GM12865 (cell line): Measurements from ENCODE around the gene RBM17.
A peak's percentile ranks its signal among the peaks of the same experiment; 100 is the strongest.
"Not testable (repeated sequence)": the region's sequence is repeated elsewhere in the genome, so short reads cannot be mapped to it uniquely, and the experiment has no call there.

Experiments
- DNase-seq: peaks from one replicate; pipeline ENCODE4 v3.0.0; 2010; ENCODE audit warnings: low read depth
- H3K4me3 ChIP-seq: 2 replicates; pipeline ENCODE4 v1.5.1; 2011; ENCODE audit warnings: mild to moderate bottlenecking, low read depth, low read length, control low read depth
- TF ChIP-seq, protein P1 (sequence below): IDR thresholded peaks from 2 replicates; pipeline ENCODE4 v1.5.1; 2011; ENCODE audit warnings: low read length, control low read depth, low read depth, inconsistent platforms; ENCODE audit not compliant: insufficient read depth; ENCODE audit errors: missing control alignments

RBM17 gene

DNA sequence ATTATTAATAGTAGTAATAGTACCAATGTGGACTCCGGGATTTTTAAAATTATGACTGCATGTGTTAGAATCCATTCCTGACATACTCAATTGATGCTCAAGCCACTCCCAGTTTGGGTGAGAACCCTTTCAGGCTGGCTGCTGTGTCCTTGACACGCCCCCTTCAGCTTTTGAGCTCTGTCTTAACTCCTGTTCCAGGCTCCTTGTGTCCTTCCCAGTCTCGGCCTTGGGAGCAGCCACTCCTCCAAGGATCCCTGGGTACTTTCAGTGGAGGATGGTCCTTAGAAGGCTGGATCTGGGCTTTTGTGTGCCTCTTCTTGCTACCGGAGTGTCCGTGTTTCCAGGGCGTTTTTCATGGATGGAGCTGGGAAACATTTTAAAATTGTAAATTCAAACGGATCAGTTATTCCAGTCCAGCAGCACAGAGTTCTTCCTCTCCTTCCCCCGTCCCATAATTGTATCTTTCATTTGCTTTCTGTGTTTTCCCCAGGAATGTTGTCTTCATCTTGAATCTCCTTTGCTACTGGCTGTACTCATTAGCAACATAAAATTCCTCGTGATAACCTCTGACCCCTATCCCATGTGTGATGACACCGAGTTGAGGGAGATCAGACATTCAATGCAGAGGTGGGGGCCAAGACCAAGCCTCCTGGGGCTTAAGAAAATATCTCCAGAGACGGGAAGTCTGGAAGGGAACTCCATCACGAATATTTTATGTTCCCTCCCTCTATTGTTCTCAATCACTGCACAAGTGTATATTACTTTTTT, 73.9 kb downstream of the RBM17 start:
- DNase-seq, result no peak
- TF ChIP-seq, protein P1, sequence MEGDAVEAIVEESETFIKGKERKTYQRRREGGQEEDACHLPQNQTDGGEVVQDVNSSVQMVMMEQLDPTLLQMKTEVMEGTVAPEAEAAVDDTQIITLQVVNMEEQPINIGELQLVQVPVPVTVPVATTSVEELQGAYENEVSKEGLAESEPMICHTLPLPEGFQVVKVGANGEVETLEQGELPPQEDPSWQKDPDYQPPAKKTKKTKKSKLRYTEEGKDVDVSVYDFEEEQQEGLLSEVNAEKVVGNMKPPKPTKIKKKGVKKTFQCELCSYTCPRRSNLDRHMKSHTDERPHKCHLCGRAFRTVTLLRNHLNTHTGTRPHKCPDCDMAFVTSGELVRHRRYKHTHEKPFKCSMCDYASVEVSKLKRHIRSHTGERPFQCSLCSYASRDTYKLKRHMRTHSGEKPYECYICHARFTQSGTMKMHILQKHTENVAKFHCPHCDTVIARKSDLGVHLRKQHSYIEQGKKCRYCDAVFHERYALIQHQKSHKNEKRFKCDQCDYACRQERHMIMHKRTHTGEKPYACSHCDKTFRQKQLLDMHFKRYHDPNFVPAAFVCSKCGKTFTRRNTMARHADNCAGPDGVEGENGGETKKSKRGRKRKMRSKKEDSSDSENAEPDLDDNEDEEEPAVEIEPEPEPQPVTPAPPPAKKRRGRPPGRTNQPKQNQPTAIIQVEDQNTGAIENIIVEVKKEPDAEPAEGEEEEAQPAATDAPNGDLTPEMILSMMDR, result no peak
- H3K4me3 ChIP-seq, result peak overlapping the region; percentile 67

DNA sequence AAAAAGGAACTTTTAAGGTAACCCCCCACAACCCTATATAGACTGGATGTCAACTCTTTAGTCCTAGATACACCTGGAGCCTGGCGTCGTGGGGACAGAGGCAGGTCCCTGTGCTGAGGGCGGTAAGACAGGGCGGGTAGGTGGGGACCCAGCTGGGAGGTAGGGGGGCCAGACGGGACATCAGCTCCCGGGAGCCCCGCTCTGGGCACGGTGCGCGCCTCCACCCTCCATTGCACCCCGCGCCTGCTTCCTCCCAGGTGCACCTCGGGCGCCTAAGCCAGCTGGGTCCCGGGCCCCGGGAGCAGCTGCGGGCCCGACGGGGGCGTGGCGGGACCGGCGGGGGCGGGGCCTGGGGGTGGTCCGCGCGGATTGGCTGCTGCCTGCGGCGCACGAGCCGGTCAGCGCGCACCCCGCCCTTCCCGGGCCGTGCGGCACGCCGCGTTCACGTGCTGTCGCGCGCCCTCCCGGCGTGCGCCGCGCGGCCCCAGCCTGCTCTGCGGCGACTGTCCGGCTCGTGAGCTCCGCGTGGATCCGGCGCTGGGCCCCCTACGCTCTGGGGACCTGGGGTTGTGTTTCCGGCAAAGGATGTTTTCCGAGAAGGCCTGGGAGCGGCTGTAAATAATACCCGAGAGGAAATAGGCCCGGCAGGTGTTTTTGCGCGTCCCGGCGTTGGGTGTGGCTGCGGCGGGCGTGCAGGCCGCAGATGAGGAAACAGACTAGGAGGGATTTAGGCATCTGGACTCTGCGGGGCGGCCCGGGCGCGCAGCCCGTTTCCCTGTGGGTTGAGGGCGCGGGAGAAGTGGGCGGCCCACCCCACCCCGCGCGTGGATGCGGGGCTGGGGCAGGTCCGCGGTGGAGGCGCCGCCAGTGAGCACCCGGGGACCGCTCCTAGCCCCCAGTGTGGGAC, 74.8 kb downstream of the RBM17 start:
- H3K4me3 ChIP-seq, result peak overlapping the region; percentile 97
- TF ChIP-seq, protein P1, result no peak
- DNase-seq, result peak; percentile 97

DNA sequence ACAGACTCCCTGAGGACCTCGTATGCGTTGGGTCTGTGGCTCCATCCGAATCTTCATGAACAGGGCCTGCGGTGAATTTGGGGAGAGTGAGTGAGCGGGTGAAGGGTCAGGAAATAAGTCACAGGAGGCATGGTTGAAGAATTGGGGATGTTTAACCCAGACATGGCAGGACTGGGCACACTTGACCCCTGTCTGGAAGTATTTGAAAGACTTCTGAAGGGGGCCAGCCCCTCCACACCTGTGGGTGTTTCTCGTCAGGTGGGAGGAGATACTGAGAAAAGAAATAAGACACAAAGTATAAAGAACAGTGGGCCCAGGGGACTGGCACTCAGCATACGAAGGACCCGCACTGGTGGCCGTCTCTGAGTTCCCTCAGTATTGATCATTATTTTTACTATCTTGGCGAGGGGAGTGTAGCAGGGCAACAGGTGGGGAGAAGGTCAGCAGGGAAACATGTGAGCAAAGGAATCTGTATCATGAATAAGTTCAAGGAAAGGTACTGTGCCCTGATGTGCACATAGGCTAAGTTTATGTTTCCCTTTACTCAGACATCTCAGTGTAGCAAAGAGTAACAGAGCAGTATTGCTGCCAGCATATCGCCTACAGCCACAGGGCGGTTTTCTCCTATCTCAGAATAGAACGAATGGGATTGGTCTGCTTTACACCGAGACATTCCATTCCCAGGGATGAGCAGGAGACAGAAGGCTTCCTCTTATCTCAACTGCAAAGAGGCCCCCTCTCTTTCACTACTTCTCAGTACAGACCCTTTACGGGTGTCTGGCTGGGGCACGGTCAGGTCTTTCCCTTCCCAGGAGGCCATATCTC, 75.6 kb downstream of the RBM17 start:
- peak overlapping the region; percentile 97 for H3K4me3 ChIP-seq
- no peak for DNase-seq
- TF ChIP-seq, protein P1, result no peak

DNA sequence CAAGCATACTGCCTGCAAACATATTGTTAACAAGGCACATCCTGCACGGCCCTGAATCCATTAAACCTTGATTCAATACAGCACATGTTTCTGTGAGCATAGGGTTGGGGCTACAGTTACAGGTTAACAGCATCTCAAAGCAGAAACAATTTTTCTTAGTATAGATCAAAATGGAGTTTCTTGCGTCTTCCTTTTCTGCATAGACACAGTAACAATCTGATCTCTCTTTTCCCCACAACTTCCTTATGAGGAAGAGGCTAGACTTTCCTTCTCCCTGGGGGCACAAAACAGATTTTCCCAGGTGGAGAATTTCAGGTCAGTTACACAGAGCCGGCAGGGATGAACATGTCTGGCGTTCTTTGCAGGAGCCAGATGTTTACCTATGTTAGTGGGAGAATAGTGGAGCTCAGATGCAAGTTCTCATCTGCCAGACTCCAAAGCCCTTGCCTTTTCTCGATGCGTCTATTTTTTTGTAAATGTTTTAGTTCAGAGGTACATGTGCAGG, 76.4 kb downstream of the RBM17 start:
- DNase-seq, result no peak
- TF ChIP-seq, protein P1, result no peak
- H3K4me3 ChIP-seq, result no peak overlapping the region; the same call in 1 of the 2 replicates

DNA sequence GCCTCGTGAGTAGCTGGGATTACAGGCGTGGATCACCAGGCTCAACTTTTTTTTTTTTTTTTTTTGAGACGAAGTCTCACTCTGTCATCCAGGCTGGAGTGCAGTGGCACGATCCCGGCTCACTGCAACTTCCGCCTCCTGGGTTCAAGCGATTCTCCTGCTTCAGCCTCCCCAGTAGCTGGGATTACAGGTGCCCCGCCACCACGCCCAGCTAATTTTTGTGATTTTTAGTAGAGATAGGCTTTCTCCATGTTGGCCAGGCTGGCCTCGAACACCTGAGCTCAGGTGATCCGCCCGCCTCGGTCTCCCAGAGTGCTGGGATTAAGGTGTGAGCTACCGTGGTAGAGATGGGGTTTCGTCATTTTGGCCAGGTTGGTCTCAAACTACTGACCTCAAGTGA, 77.1 kb downstream of the RBM17 start:
- DNase-seq, H3K4me3 ChIP-seq: not testable (repeated sequence)
